ENCODE data around the gene OPRM1.

DNA sequence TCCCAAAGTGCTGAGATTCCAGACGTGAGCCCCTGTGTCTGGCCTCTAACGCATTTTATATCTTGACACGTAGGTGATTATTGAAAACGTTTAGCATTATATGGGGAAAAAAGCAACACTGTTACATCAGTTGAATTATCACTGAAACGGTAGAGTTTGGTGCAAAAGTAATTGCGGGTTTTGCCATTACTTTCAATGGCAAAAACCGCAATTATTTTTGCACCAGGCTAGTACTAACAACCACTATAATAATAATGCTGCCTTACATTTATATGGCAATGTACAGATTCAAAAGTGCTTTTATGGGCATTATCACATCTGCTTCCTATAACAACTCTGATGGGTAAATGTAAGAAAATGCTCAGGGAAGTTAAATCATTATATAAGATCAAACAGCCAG is 57.3 kb downstream of the OPRM1 start:
- TF ChIP-seq, protein P1, sequence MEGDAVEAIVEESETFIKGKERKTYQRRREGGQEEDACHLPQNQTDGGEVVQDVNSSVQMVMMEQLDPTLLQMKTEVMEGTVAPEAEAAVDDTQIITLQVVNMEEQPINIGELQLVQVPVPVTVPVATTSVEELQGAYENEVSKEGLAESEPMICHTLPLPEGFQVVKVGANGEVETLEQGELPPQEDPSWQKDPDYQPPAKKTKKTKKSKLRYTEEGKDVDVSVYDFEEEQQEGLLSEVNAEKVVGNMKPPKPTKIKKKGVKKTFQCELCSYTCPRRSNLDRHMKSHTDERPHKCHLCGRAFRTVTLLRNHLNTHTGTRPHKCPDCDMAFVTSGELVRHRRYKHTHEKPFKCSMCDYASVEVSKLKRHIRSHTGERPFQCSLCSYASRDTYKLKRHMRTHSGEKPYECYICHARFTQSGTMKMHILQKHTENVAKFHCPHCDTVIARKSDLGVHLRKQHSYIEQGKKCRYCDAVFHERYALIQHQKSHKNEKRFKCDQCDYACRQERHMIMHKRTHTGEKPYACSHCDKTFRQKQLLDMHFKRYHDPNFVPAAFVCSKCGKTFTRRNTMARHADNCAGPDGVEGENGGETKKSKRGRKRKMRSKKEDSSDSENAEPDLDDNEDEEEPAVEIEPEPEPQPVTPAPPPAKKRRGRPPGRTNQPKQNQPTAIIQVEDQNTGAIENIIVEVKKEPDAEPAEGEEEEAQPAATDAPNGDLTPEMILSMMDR (IDR thresholded peaks at IDR 0.05), result no peak
- TF ChIP-seq EP300 (IDR thresholded peaks at IDR 0.05) (no peak), POLR2A (IDR thresholded peaks at IDR 0.05) (no peak)
